ENCODE results near the gene ZMPSTE24.

GRCh38 chr1:40273547-40274166 is 15.6 kb downstream of the ZMPSTE24 start:
- TF ChIP-seq KDM1A (IDR thresholded peaks at IDR 0.05; ENCODE audit: low read depth) (no peak), USF2 (IDR thresholded peaks at IDR 0.05) (no peak), EHMT2 (IDR thresholded peaks at IDR 0.05; ENCODE audit: low read depth) (no peak), MYC (IDR thresholded peaks at IDR 0.05; ENCODE audit: borderline replicate concordance, low read length) (no peak), ELK1 (IDR thresholded peaks at IDR 0.05; ENCODE audit: low read depth, low read length) (no peak), CTCF (IDR thresholded peaks at IDR 0.05) (no peak), REST (IDR thresholded peaks at IDR 0.05) (no peak), MAX (IDR thresholded peaks at IDR 0.05) (no peak), PHF8 (IDR thresholded peaks at IDR 0.05; ENCODE audit: borderline replicate concordance, low read depth) (no peak), POLR2A (IDR thresholded peaks at IDR 0.05; ENCODE audit: low read length) (no peak)

Measured in A549 (cell line).